ENCODE measurements around the gene FAM193B. TPM values are rescaled to one million over a fixed set of nuclear protein-coding genes. Genes with fewer than 3 reads are reported as not detected.

FAM193B gene
- total RNA-seq, 1 experiment from 2014 or later, result 58.5 TPM

GRCh38 chr5:177539411-177539810 lies 15.0 kb downstream of the FAM193B start:
- Histone ChIP-seq H3K4me3 (ENCODE audit: low read depth in 2 of 2, low read length in 2 of 2) (no peak overlapping the region), H3K9me3 (ENCODE audit: control insufficient read depth, insufficient read depth, low read depth, low read length) (no peaks in the 10 kb centered on the region), H3K27ac (ENCODE audit: low read length) (peak overlapping the region; percentile 94), H3K4me1 (ENCODE audit: control insufficient read depth, insufficient read depth, low read length) (peaks cover 56% of the 10 kb centered on the region), H3K27me3 (ENCODE audit: control insufficient read depth, insufficient read depth, low read length) (no peaks in the 10 kb centered on the region), H3K36me3 (ENCODE audit: control insufficient read depth, insufficient read depth, low read length) (peaks cover 12% of the 10 kb centered on the region)
- TF ChIP-seq CTCF (IDR thresholded peaks at IDR 0.05) (no peak), POLR2AphosphoS5 (IDR thresholded peaks at IDR 0.05; ENCODE audit: low read depth, low read length) (no peak), REST (IDR thresholded peaks at IDR 0.05; ENCODE audit: insufficient read depth in 1 of 2, low read depth in 2 of 2, low read length in 1 of 2) (no peak), TCF7L2 (IDR thresholded peaks at IDR 0.05; ENCODE audit: low read depth, low read length) (no peak), SIN3A (IDR thresholded peaks at IDR 0.05; ENCODE audit: borderline replicate concordance, insufficient read depth, low read depth, low read length) (no peak)
- intact Hi-C loops (cut with micrococcal nuclease; ENCODE audit: unreplicated experiment) (no loop called here), in situ Hi-C loops (cut with HindIII; ENCODE audit: low pct_unique_long_range_greater_than_20kb, low sequenced_read_pairs) (no loop called here)
- no TSS peak for BruUV-seq (replicated peaks)
- ATAC-seq (no peak), DNase-seq (ENCODE audit: low read depth, low spot score) (no peak)
- POLR2A ChIA-PET, result interaction anchor here (0.7 kb wide), 2 partner anchors 47 to 95 kb away, joined by 7 to 17 read pairs; no protein-coding TSS in a partner anchor
- CTCF ChIA-PET, result no interaction called here

- BruUV-seq (replicated peaks), result no TSS peak
- ATAC-seq, result no peak
- ChIA-PET POLR2A (no interaction called here), CTCF (no interaction called here)
- no peak for DNase-seq (ENCODE audit: low read depth, low spot score)
- intact Hi-C loops (cut with micrococcal nuclease; ENCODE audit: unreplicated experiment) (no loop called here), in situ Hi-C loops (cut with HindIII; ENCODE audit: low pct_unique_long_range_greater_than_20kb, low sequenced_read_pairs) (no loop called here)
- Histone ChIP-seq H3K27me3 (ENCODE audit: control insufficient read depth, insufficient read depth, low read length) (no peaks in the 10 kb centered on the region), H3K9me3 (ENCODE audit: control insufficient read depth, insufficient read depth, low read depth, low read length) (no peaks in the 10 kb centered on the region), H3K27ac (ENCODE audit: low read length) (peak overlapping the region; percentile 94), H3K36me3 (ENCODE audit: control insufficient read depth, insufficient read depth, low read length) (peaks cover 12% of the 10 kb centered on the region), H3K4me1 (ENCODE audit: control insufficient read depth, insufficient read depth, low read length) (peaks cover 52% of the 10 kb centered on the region), H3K4me3 (ENCODE audit: low read depth in 2 of 2, low read length in 2 of 2) (no peak overlapping the region)
- no peak for TF ChIP-seq CTCF (IDR thresholded peaks at IDR 0.05)
- TF ChIP-seq TCF7L2 (IDR thresholded peaks at IDR 0.05; ENCODE audit: low read depth, low read length), result 0 out of 2 replicates have a peak, but pooled peaks have one; percentile 19
- TF ChIP-seq SIN3A (IDR thresholded peaks at IDR 0.05; ENCODE audit: borderline replicate concordance, insufficient read depth, low read depth, low read length), result no peak
- no peak for TF ChIP-seq POLR2AphosphoS5 (IDR thresholded peaks at IDR 0.05; ENCODE audit: low read depth, low read length)
- no peak for TF ChIP-seq REST (IDR thresholded peaks at IDR 0.05; ENCODE audit: insufficient read depth in 1 of 2, low read depth in 2 of 2, low read length in 1 of 2)
Observed at GRCh38 chr5:177538876-177539275, 15.5 kb downstream of the FAM193B start.

Data from Panc1 (cell line).